ENCODE results near the gene CEL.

Gene CEL

DNA sequence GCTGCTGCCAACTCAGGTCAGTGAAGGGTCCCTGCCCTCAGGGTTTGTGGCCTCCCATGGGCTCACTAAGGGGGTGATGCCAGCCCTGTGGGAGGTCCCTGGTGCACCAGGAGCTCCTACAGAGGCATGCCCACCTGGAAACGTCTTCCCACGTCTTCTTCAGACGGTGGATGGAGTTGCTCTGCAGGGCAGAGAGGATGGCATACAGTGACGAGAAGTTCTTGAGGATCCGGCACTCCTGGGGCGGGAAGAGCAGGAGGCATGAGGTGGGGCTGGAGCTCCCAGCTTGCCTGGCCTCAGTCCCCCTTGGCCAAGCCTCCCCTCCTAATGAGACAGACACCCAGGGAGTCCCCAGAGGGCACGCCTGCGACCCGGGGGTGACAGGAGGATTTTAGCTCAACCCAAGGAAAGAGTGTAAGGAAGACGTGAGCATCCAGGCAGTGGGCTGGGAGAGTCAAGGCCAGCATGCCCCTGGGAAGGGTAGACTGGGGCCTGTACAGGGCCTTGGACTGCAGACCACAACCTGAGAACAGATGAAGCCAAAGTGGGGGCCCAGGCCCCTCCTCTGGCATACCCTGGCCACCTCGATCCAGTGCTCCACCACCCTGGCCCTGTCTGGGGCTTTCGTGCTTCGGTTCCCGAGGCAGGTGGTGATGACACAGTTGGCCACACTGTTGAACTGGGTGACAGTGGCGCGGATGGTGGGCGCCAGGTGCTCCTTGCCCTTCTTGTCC lies 44.9 kb downstream of the CEL start:
- no peak for DNase-seq

GRCh38 chr9:133107245-133107722 lies 45.5 kb downstream of the CEL start:
- no peak for DNase-seq

DNA sequence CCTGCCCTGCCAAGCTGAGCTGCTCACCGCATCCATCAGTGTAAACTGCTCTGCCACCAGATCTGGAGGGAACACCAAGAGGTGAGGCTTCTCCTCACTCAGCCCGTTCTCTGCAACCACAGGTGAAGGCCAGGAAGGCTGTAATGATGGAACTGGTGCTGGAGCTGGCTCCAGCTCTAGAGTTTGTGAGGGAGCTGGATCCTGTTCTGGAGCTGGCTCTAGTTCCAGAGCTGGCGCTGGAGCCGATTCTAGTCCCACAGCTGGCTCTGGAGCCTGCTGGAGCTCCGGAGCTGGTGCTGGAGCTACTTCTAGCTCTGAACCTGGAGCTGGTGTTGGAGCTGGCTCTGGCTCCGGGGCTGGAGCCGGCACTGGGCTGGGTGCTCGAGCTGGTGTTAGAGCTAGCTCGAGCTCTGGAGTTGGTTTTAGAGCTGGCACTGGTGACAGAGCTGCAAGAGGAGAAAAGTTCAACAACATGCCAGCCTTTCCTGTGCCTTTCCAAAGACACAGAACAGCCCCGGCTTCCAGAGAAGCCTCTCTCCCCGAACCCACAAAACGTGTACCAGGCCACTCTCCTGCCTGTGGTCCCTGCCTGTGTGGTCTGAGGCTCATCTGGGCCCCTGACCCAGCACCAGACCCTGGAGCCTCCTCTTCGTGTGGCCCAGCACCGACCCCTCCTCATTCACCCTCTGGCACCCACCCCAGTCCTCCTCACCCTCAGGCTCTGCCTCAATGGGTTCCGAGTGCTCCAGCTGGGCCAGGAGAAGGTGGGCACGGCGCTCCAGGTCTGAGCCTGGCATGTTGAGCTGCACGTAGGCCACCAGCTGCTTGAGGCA lies 46.4 kb downstream of the CEL start:
- no peak for DNase-seq

GRCh38 chr9:133108794-133109641 lies 47.2 kb downstream of the CEL start:
- no peak for DNase-seq

- DNase-seq = no peak
Observed at GRCh38 chr9:133109931-133110650, 48.3 kb downstream of the CEL start.

- no peak for DNase-seq
Observed at GRCh38 chr9:133111808-133112662, 50.3 kb downstream of the CEL start.

DNA sequence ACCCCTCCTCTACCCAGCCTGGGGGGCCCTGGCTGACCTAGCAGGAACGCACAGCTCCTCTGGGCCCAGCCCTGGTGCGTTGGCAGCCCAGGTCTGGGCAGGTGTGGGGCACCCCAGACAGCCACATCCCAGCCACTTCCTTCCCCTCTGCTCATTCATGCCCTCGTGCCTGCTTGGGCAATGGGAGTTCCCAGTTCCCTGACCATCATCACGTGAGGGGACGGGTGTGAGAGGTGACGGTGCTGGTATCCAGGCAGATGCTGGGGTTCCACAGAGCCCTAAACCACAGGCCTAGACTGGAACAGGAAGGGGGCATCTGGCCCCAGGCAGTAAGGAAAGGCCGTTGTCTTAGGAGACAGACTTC lies 50.9 kb downstream of the CEL start:
- DNase-seq = peak; percentile 89

- peak; percentile 36 for DNase-seq
Observed at GRCh38 chr9:133113163-133113948, 51.6 kb downstream of the CEL start.

- peak; percentile 42 for DNase-seq
Observed at GRCh38 chr9:133113949-133114885, 52.4 kb downstream of the CEL start.

DNA sequence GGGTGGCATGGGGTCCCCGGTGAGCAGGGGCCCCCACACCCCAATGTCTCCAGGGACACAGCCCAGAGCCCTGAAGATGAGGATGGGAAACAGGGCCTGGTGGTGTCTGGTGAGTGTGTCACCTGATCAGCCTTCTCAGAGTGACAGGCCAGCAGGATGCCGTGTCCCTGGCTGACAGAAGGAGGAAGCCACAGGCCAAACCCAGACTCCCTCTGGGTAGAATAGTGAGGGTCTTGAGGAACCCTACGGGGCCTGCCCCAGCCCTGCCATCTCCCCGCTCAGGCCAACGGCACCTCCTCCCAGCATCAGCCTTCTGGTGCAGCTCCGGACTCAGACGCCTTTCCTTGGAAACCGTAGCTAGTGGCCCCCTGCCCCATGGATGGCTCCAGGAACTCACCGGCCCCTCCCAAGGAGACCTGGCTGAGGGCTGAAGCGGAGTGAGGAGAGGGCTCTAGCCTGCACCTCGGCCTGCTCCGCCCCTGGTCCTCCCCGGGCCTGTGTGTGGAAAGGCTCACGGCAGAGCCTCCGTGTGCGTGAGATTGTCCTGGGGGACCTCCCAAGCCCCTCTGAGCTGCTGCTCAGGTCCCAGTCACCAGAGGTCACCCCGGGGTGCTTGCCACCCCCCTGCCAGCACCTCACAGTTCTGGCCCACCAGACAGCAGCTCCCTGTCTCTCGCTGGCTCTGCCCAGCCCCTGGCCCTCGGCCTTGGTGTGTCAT lies 53.3 kb downstream of the CEL start:
- DNase-seq = peak; percentile 10

GRCh38 chr9:133115604-133116345 lies 54.0 kb downstream of the CEL start:
- peak; percentile 67 for DNase-seq

- DNase-seq = no peak
Observed at GRCh38 chr9:133116346-133117231, 54.8 kb downstream of the CEL start.

- DNase-seq = no peak
Observed at GRCh38 chr9:133117271-133118178, 55.7 kb downstream of the CEL start.

DNA sequence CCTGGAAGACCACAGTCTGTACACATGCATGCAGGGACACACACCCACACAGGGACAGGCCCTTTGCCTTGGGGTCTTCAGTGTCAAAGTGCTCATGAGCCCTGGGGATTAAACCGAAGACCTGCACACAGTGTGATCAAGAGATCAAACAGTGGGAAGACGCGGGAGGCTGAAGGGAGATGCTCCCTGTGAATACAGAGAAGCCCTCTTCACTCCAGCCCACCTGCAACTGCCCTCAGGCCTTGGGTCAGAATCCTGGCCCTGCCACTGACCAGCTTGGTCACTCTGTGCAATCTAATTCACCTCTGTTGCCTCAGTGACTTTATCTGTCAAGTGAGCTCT lies 56.4 kb downstream of the CEL start:
- no peak for DNase-seq

- no peak for DNase-seq
Observed at GRCh38 chr9:133118568-133118967, 56.8 kb downstream of the CEL start.

All from MV-4-11 (cell line).